ENCODE measurements around the gene ITPR2.
A peak's percentile ranks its signal among the peaks of the same experiment; 100 is the strongest.

ITPR2 gene

DNA sequence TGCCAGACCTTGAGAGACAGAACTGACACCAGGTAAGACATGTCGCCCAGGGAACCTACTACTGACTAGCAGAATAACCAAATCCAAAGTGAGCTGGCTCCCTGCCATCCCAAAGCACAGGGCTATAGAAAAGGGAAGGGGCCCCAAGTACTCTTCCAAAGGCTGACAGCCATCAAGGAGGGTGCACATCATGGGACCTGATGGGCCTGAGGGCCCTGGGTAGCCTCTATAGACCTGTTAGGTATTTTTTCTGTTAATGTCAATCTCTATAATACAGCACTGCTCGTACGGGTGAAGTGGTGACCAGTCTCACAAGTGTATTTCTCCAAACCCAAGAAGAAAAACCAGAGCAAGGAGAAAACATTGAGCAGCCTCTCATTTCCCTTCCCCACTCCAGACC, 171.6 kb downstream of the ITPR2 start:
- H2AFZ ChIP-seq (ENCODE audit: low read depth, low read length), result no peak overlapping the region
- no peak overlapping the region for H4K8ac ChIP-seq (ENCODE audit: low read length)
- no peak overlapping the region for H3K14ac ChIP-seq (ENCODE audit: low read length in 2 of 2)
- 63% methylated on average over 3 of the region's 3 CpGs for WGBS
- no peak overlapping the region for H3K4me2 ChIP-seq (ENCODE audit: low read length, poor library complexity, severe bottlenecking)
- no peak overlapping the region for H2BK5ac ChIP-seq (ENCODE audit: low read depth, low read length, poor library complexity, severe bottlenecking)
- no peaks in the 10 kb centered on the region for H3K79me1 ChIP-seq (replicated peaks; ENCODE audit: low read length, poor library complexity, severe bottlenecking)
- H2AK5ac ChIP-seq (ENCODE audit: low read length, severe bottlenecking), result no peak overlapping the region
- H3K4me3 ChIP-seq (ENCODE audit: insufficient read depth in 1 of 2, low read depth in 1 of 2, low read length in 2 of 2), result no peak overlapping the region
- no peaks in the 10 kb centered on the region for H3K9me3 ChIP-seq (ENCODE audit: control insufficient read depth, low read length)
- H3K4ac ChIP-seq (ENCODE audit: low read depth in 1 of 2, low read length in 2 of 2), result no peak overlapping the region
- no peaks in the 10 kb centered on the region for H3K27me3 ChIP-seq (ENCODE audit: control insufficient read depth in 1 of 2, insufficient read depth in 1 of 2, low read length in 2 of 2)
- H3K27ac ChIP-seq (ENCODE audit: low read length, poor library complexity, severe bottlenecking), result no peak overlapping the region
- peaks cover 2 to 5% of the 10 kb centered on the region in 2 experiments for H3K36me3 ChIP-seq (ENCODE audit: control insufficient read depth in 1 of 2, insufficient read depth in 2 of 2, low read depth in 1 of 2, low read length in 2 of 2)
- no peak for DNase-seq
- no peak overlapping the region for H4K91ac ChIP-seq (ENCODE audit: low read length)
- H3K23ac ChIP-seq (ENCODE audit: low read length in 2 of 2), result no peak overlapping the region
- no peak overlapping the region for H3K9ac ChIP-seq (ENCODE audit: low read length)
- no peak overlapping the region for H2BK12ac ChIP-seq (ENCODE audit: low read length in 2 of 2)
- H2BK120ac ChIP-seq (ENCODE audit: low read depth, low read length), result no peak overlapping the region
- no peak overlapping the region for H2BK15ac ChIP-seq (ENCODE audit: low read depth, poor library complexity, severe bottlenecking)
- H3K4me1 ChIP-seq (ENCODE audit: control insufficient read depth, insufficient read depth, low read depth, low read length), result no peaks in the 10 kb centered on the region
- H3K18ac ChIP-seq (ENCODE audit: low read depth in 1 of 2, low read length in 2 of 2), result no peak overlapping the region

- 96% methylated on average over 1 of the region's 2 CpGs for WGBS
- Histone ChIP-seq H2BK5ac (ENCODE audit: low read depth, low read length, poor library complexity, severe bottlenecking) (no peak overlapping the region), H3K18ac (ENCODE audit: low read depth in 1 of 2, low read length in 2 of 2) (no peak overlapping the region), H3K4me2 (ENCODE audit: low read length, poor library complexity, severe bottlenecking) (no peak overlapping the region), H3K14ac (ENCODE audit: low read length in 2 of 2) (no peak overlapping the region), H4K8ac (ENCODE audit: low read length) (no peak overlapping the region), H2BK15ac (ENCODE audit: low read depth, poor library complexity, severe bottlenecking) (no peak overlapping the region), H3K4ac (ENCODE audit: low read depth in 1 of 2, low read length in 2 of 2) (no peak overlapping the region), H2AFZ (ENCODE audit: low read depth, low read length) (no peak overlapping the region), H3K9ac (ENCODE audit: low read length) (peak overlapping the region; percentile 12), H2BK120ac (ENCODE audit: low read depth, low read length) (no peak overlapping the region), H3K79me1 (replicated peaks; ENCODE audit: low read length, poor library complexity, severe bottlenecking) (no peaks in the 10 kb centered on the region), H2AK5ac (ENCODE audit: low read length, severe bottlenecking) (no peak overlapping the region), H3K27me3 (ENCODE audit: control insufficient read depth in 1 of 2, insufficient read depth in 1 of 2, low read length in 2 of 2) (no peaks in the 10 kb centered on the region), H3K4me1 (ENCODE audit: control insufficient read depth, insufficient read depth, low read depth, low read length) (no peaks in the 10 kb centered on the region), H3K23ac (ENCODE audit: low read length in 2 of 2) (no peak overlapping the region), H3K36me3 (ENCODE audit: control insufficient read depth in 1 of 2, insufficient read depth in 2 of 2, low read depth in 1 of 2, low read length in 2 of 2) (peaks cover 5 to 6% of the 10 kb centered on the region in 2 experiments), H2BK12ac (ENCODE audit: low read length in 2 of 2) (no peak overlapping the region), H3K9me3 (ENCODE audit: control insufficient read depth, low read length) (no peaks in the 10 kb centered on the region), H4K91ac (ENCODE audit: low read length) (no peak overlapping the region), H3K4me3 (ENCODE audit: insufficient read depth in 1 of 2, low read depth in 1 of 2, low read length in 2 of 2) (no peak overlapping the region), H3K27ac (ENCODE audit: low read length, poor library complexity, severe bottlenecking) (no peak overlapping the region)
- DNase-seq, result no peak
Measured at GRCh38 chr12:26659930-26660329, 173.1 kb downstream of the ITPR2 start.

DNA sequence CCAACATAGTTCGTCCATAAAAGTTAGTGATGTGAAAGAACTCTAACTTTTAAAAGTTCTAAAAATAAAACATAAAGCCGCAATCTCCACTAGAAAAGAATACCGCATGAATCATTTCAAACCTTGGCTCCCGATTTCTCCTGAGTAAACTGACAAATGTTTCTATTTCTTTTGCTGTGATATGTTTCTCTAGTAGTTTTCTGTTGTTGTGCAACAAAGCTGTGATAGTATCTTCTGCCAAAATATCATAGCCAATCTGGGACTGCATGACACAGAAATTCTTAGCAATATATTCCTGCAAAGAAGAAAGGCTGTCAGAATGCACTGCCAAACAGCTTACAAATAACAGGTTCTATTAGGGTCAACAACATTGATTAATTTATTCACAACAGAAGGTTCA, 174.0 kb downstream of the ITPR2 start:
- DNase-seq, result no peak
- Histone ChIP-seq H3K36me3 (ENCODE audit: control insufficient read depth in 1 of 2, insufficient read depth in 2 of 2, low read depth in 1 of 2, low read length in 2 of 2) (peaks cover 5 to 9% of the 10 kb centered on the region in 2 experiments), H2BK5ac (ENCODE audit: low read depth, low read length, poor library complexity, severe bottlenecking) (no peak overlapping the region), H3K4me3 (ENCODE audit: insufficient read depth in 1 of 2, low read depth in 1 of 2, low read length in 2 of 2) (no peak overlapping the region), H3K23ac (ENCODE audit: low read length in 2 of 2) (no peak overlapping the region), H4K91ac (ENCODE audit: low read length) (no peak overlapping the region), H3K4ac (ENCODE audit: low read depth in 1 of 2, low read length in 2 of 2) (no peak overlapping the region), H3K79me1 (replicated peaks; ENCODE audit: low read length, poor library complexity, severe bottlenecking) (no peaks in the 10 kb centered on the region), H3K9ac (ENCODE audit: low read length) (peak overlapping the region; percentile 33), H3K18ac (ENCODE audit: low read depth in 1 of 2, low read length in 2 of 2) (no peak overlapping the region), H2BK15ac (ENCODE audit: low read depth, poor library complexity, severe bottlenecking) (no peak overlapping the region), H3K14ac (ENCODE audit: low read length in 2 of 2) (no peak overlapping the region), H3K4me2 (ENCODE audit: low read length, poor library complexity, severe bottlenecking) (no peak overlapping the region), H2AFZ (ENCODE audit: low read depth, low read length) (no peak overlapping the region), H2BK12ac (ENCODE audit: low read length in 2 of 2) (no peak overlapping the region), H3K27ac (ENCODE audit: low read length, poor library complexity, severe bottlenecking) (no peak overlapping the region), H3K4me1 (ENCODE audit: control insufficient read depth, insufficient read depth, low read depth, low read length) (no peaks in the 10 kb centered on the region), H3K27me3 (ENCODE audit: control insufficient read depth in 1 of 2, insufficient read depth in 1 of 2, low read length in 2 of 2) (no peaks in the 10 kb centered on the region), H2BK120ac (ENCODE audit: low read depth, low read length) (no peak overlapping the region), H4K8ac (ENCODE audit: low read length) (no peak overlapping the region), H2AK5ac (ENCODE audit: low read length, severe bottlenecking) (no peak overlapping the region), H3K9me3 (ENCODE audit: control insufficient read depth, low read length) (no peaks in the 10 kb centered on the region)
- WGBS, result 92% methylated on average over 2 of the region's 4 CpGs

- H3K4ac ChIP-seq (ENCODE audit: low read depth in 1 of 2, low read length in 2 of 2), result no peak overlapping the region
- H3K4me3 ChIP-seq (ENCODE audit: insufficient read depth in 1 of 2, low read depth in 1 of 2, low read length in 2 of 2), result no peak overlapping the region
- no peak overlapping the region for H4K8ac ChIP-seq (ENCODE audit: low read length)
- H3K4me1 ChIP-seq (ENCODE audit: control insufficient read depth, insufficient read depth, low read depth, low read length), result no peaks in the 10 kb centered on the region
- no peak overlapping the region for H3K14ac ChIP-seq (ENCODE audit: low read length in 2 of 2)
- H2BK15ac ChIP-seq (ENCODE audit: low read depth, poor library complexity, severe bottlenecking), result no peak overlapping the region
- H4K91ac ChIP-seq (ENCODE audit: low read length), result no peak overlapping the region
- H2AK5ac ChIP-seq (ENCODE audit: low read length, severe bottlenecking), result no peak overlapping the region
- peaks cover 0 to 7% of the 10 kb centered on the region in 2 experiments for H3K36me3 ChIP-seq (ENCODE audit: control insufficient read depth in 1 of 2, insufficient read depth in 2 of 2, low read depth in 1 of 2, low read length in 2 of 2)
- DNase-seq, result no peak
- no peak overlapping the region for H3K18ac ChIP-seq (ENCODE audit: low read depth in 1 of 2, low read length in 2 of 2)
- H2BK5ac ChIP-seq (ENCODE audit: low read depth, low read length, poor library complexity, severe bottlenecking), result no peak overlapping the region
- no peak overlapping the region for H2BK120ac ChIP-seq (ENCODE audit: low read depth, low read length)
- H2AFZ ChIP-seq (ENCODE audit: low read depth, low read length), result no peak overlapping the region
- H3K9ac ChIP-seq (ENCODE audit: low read length), result no peak overlapping the region
- no peaks in the 10 kb centered on the region for H3K9me3 ChIP-seq (ENCODE audit: control insufficient read depth, low read length)
- H3K79me1 ChIP-seq (replicated peaks; ENCODE audit: low read length, poor library complexity, severe bottlenecking), result no peaks in the 10 kb centered on the region
- H2BK12ac ChIP-seq (ENCODE audit: low read length in 2 of 2), result peak overlapping the region in 1 of 2 experiments; percentile 18
- H3K27me3 ChIP-seq (ENCODE audit: control insufficient read depth in 1 of 2, insufficient read depth in 1 of 2, low read length in 2 of 2), result no peaks in the 10 kb centered on the region
- H3K27ac ChIP-seq (ENCODE audit: low read length, poor library complexity, severe bottlenecking), result no peak overlapping the region
- peak overlapping the region in 1 of 2 experiments; percentile 87 for H3K23ac ChIP-seq (ENCODE audit: low read length in 2 of 2)
- H3K4me2 ChIP-seq (ENCODE audit: low read length, poor library complexity, severe bottlenecking), result no peak overlapping the region
Measured at GRCh38 chr12:26654623-26655022, 178.4 kb downstream of the ITPR2 start.

Measured in mesenchymal stem cell (in vitro differentiated cells and primary cell).